Heart left ventricle (tissue), 16 donors: ENCODE data around the gene ZNF408. TPM values are rescaled to one million over a fixed set of nuclear protein-coding genes. Genes with fewer than 3 reads are reported as not detected.
A peak's percentile ranks its signal among the peaks of the same experiment; 100 is the strongest.

ENCODE experiments used
- ATAC-seq, 4 donors: fragments of 200-7000 bp; cut with Tn5 transposase; one replicate each; pipeline ENCODE4 v1.9.1; 2020 to 2022; ENCODE audit warnings: moderate library complexity in 4 of 4, mild to moderate bottlenecking in 3 of 4, moderate number of reproducible peaks in 1 of 4
- DNase-seq, 5 donors: peaks; one replicate each; pipeline ENCODE4 v3.0.0-alpha.2; 2020
- H3K27ac ChIP-seq, 12 donors: fragments of 200-600 bp; sonication (generic) in 4 of 12; one replicate each; pipeline versions ENCODE4 v1.5.0 to v1.8.0; 2016 to 2022; ENCODE audit warnings: mild to moderate bottlenecking in 2 of 12
- H3K27me3 ChIP-seq, 9 donors: fragments of 200-600 bp; sonication (generic) in 2 of 9; one replicate each; pipeline versions ENCODE4 v1.5.1 to v1.8.0; 2016 to 2022; ENCODE audit warnings: mild to moderate bottlenecking in 3 of 9
- H3K36me3 ChIP-seq, 9 donors: fragments of 200-600 bp; sonication (generic) in 2 of 9; one replicate each; pipeline versions ENCODE4 v1.5.0 to v1.8.0; 2018 to 2022; ENCODE audit warnings: mild to moderate bottlenecking in 2 of 9
- H3K4me1 ChIP-seq, 12 donors: fragments of 200-600 bp; sonication (generic) in 4 of 12; one replicate each; pipeline versions ENCODE4 v1.5.0 to v1.8.0; 2016 to 2022; ENCODE audit warnings: mild to moderate bottlenecking in 3 of 12
- H3K4me3 ChIP-seq, 12 donors: fragments of 200-600 bp; sonication (generic) in 4 of 12; one replicate each; pipeline versions ENCODE4 v1.5.0 to v1.8.0; 2017 to 2022; ENCODE audit warnings: mild to moderate bottlenecking in 9 of 12, moderate library complexity in 4 of 12
- H3K9me3 ChIP-seq, 12 donors: fragments of 200-600 bp; sonication (generic) in 4 of 12; one replicate each; pipeline versions ENCODE4 v1.5.0 to v1.8.0; 2016 to 2022; ENCODE audit warnings: mild to moderate bottlenecking in 1 of 12
- POLR2A ChIP-seq, 2 donors: fragments of 450-650 bp; IDR thresholded peaks; one replicate each; pipeline ENCODE4 v1.6.1; 2017; ENCODE audit warnings: antibody characterized with exemption in 2 of 2, mild to moderate bottlenecking in 2 of 2, moderate library complexity in 2 of 2
- WGBS, 4 donors: extraction: QIAGEN DNeasy Blood & Tissue Kit in 2 of 4; methylation state at CpG; one replicate each; pipeline versions ENCODE4 v1.1.5 to v1.1.7; 2013 to 2018; 5-methylcytosine and 5-hydroxymethylcytosine counted together
- intact Hi-C, 10 donors: fragments of 100-400 bp; cut with DNase I; formaldehyde crosslinking; loops; one replicate each; pipeline versions ENCODE4 v1.11.1 to v1.14.2; 2022
- polyA plus RNA-seq, 2 donors: library from polyadenylated mRNA; stranded (reverse); fragments of 200-250 nt; gene quantifications; one replicate each; pipeline ENCODE4 v1.2.3, GENCODE V29; 2013
- total RNA-seq, 9 donors: library from RNA; depleted of rRNA in 2 of 9; stranded (reverse); fragments of >200 nt in 2 of 9; fragmentation: NEBNext Ultra II Directional in 3 of 9; extraction: Animal tissue kit (Norgen Biotek cat#: 25700) in 3 of 9; gene quantifications; one replicate each; pipeline versions ENCODE4 v1.1.0 to v1.2.4, GENCODE V29; 2016 to 2023
- TF ChIP-seq, protein P1 (sequence below), 12 donors: fragments of 200-600 bp; sonication (generic) in 4 of 12; IDR thresholded peaks; one replicate each; pipeline versions ENCODE4 v1.5.0 to v1.8.0; 2018 to 2022; ENCODE audit warnings: antibody characterized with exemption in 12 of 12, mild to moderate bottlenecking in 5 of 12
- donor health status: ischemic (EF 13 %, LVEDD 7.1; RV severe dilation, severe dysfunction).
- donor health status: healthy with polysubstance abuse.
- donor health status: DM: no; HTN: yes; CAD: no.
- donor health status: DM: no; HTN: no; CAD: no.
- donor health status: ischemic (EF 25% LVEDD 6.9; RV normal size, moderate dysfunction).
- donor health status: ischemic (EF 25% LVEDD 5.7; RV mildly dilated, moderate dysfunction).
- donor health status: healthy.
- donor health status: DM: yes; HTN: yes; CAD: no.
- donor health status: ischemic (EF 35%, LVEDD 5.7; RV mildly dilated, moderate dysfunction).
- donor health status: nonischemic (EF 11% LVEDD 7.7; RV severe dilation, severe dysfunction).
- donor health status: DM: yes; HTN: yes; CAD: no.
- donor health status: PGD.
- donor health status: ischemic (EF 29% LVEDD 5.4; RV normal size, mild dysfunction).
- donor health status: nonischemic (EF 23%, LVEDD 6.1; RV moderate dilation, normal function).

ZNF408 gene
- total and polyA plus RNA-seq, 11 donors, result 5.3 to 10.0 (median 7.1) TPM

- peak overlapping the region in 1 of 12 donors; percentile 100 for H3K4me3 ChIP-seq
- peaks cover 0 to 49% (median 35%) of the 10 kb centered on the region in 9 donors for H3K36me3 ChIP-seq
- intact Hi-C loops, result no loop called here
- H3K9me3 ChIP-seq, result no peaks in the 10 kb centered on the region
- peak in 3 of 5 donors; percentile 56 to 65 (median 57) for DNase-seq
- peaks cover 4 to 79% (median 67%) of the 10 kb centered on the region in 12 donors for H3K4me1 ChIP-seq
- H3K27me3 ChIP-seq, result no peaks in the 10 kb centered on the region
- 31 to 48% (median 41%) methylated on average over 3 of the region's 3 CpGs for WGBS, 4 donors
- TF ChIP-seq POLR2A (IDR thresholded peaks at IDR 0.05), result no peak
- TF ChIP-seq, protein P1, sequence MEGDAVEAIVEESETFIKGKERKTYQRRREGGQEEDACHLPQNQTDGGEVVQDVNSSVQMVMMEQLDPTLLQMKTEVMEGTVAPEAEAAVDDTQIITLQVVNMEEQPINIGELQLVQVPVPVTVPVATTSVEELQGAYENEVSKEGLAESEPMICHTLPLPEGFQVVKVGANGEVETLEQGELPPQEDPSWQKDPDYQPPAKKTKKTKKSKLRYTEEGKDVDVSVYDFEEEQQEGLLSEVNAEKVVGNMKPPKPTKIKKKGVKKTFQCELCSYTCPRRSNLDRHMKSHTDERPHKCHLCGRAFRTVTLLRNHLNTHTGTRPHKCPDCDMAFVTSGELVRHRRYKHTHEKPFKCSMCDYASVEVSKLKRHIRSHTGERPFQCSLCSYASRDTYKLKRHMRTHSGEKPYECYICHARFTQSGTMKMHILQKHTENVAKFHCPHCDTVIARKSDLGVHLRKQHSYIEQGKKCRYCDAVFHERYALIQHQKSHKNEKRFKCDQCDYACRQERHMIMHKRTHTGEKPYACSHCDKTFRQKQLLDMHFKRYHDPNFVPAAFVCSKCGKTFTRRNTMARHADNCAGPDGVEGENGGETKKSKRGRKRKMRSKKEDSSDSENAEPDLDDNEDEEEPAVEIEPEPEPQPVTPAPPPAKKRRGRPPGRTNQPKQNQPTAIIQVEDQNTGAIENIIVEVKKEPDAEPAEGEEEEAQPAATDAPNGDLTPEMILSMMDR (IDR thresholded peaks at IDR 0.05), result no peak
- H3K27ac ChIP-seq, result peak overlapping the region in 10 of 12 donors; percentile 30 to 95 (median 70)
- peak in 1 of 4 donors; percentile 38 for ATAC-seq
These were observed 3.5 kb upstream of the ZNF408 start for GRCh38 chr11:46697303-46697702.

- H3K9me3 ChIP-seq, result no peaks in the 10 kb centered on the region
- H3K27me3 ChIP-seq, result no peaks in the 10 kb centered on the region
- no peak for TF ChIP-seq POLR2A (IDR thresholded peaks at IDR 0.05)
- TF ChIP-seq, protein P1 (IDR thresholded peaks at IDR 0.05), result no peak
- intact Hi-C loops, result no loop called here
- WGBS, 4 donors, result 25 to 42% (median 27%) methylated on average over 2 of the region's 2 CpGs
- H3K36me3 ChIP-seq, result peaks cover 0 to 50% (median 36%) of the 10 kb centered on the region in 9 donors
- no peak for ATAC-seq
- H3K27ac ChIP-seq, result peak overlapping the region in 10 of 12 donors; percentile 30 to 95 (median 70)
- peaks cover 4 to 83% (median 72%) of the 10 kb centered on the region in 12 donors for H3K4me1 ChIP-seq
- H3K4me3 ChIP-seq, result peak overlapping the region in 3 of 12 donors; percentile 6 to 100 (median 13)
- DNase-seq, result no peak
These were observed 3.1 kb upstream of the ZNF408 start for GRCh38 chr11:46697723-46698122.

DNA sequence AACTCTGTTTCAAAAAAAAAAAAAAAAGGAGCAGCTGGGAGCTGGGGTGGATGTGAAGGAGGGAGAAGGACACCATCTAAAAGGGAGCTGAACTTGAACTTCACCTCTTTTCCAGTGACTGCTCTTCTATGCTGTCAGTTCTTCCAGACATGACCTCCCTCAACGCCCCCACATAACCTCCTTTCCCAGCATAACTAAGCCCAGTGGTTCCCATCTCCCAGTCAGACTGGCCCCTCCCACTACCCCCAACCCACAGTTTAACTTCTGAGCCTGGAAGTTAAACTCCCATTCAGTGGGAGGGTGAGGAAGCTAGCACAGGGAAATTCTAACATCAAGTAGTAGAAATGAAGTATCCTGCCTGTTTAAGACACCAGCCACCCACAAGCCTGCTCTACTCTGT is 2.2 kb upstream of the ZNF408 start:
- intact Hi-C loops, result no loop called here
- 29 to 64% (median 57%) methylated on average over 1 of the region's 1 CpG for WGBS, 4 donors

DNA sequence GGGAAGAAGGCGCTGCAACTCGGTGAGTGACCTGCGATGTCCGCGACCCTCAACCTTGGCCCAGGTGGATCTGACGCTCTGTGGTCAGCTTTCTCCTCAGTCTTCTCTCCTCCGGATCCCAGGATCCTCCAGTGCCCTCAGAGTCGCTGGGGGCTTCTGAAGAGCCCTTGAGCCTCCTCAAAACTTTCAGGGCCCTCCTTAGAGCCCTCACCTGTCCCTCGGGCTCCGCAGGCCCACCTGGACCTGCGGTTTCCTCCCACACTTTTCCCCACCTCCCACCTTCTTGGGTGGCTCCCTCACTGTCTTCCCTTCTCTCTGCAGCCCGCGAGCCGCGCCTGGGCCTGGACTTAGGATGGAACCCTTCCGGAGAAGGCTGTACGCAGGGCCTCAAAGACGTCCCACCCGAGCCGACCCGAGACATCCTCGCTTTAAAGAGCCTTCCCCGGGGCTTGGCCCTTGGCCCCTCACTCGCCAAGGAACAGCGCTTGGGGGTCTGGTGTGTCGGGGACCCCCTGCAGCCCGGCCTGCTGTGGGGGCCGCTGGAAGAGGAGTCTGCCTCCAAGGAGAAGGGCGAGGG is 335 bp downstream of the ZNF408 start:
- H3K4me1 ChIP-seq, result peaks cover 4 to 61% (median 50%) of the 10 kb centered on the region in 12 donors
- H3K4me3 ChIP-seq, result peak overlapping the region; percentile 68 to 100 (median 88)
- ATAC-seq (no peak), DNase-seq (no peak)
- H3K27ac ChIP-seq, result peak overlapping the region; percentile 87 to 100 (median 94)
- H3K9me3 ChIP-seq, result no peaks in the 10 kb centered on the region
- WGBS, 4 donors, result 1 to 3% (median 1%) methylated on average over 29 of the region's 29 CpGs
- intact Hi-C loops, result loop anchor here in 3 of 10 donors (2.0 to 5.0 kb wide), 2 partner anchors 44 to 84 kb away; partner anchors contain the start of genes ATG13 (in 2 of the 3) and HARBI1 (in 2 of the 3)
- TF ChIP-seq, protein P1 (IDR thresholded peaks at IDR 0.05), result no peak
- no peak for TF ChIP-seq POLR2A (IDR thresholded peaks at IDR 0.05)
- peaks cover 3 to 51% (median 43%) of the 10 kb centered on the region in 9 donors for H3K36me3 ChIP-seq
- H3K27me3 ChIP-seq, result no peaks in the 10 kb centered on the region

More for the DNA sequence above, 2.2 kb upstream of the ZNF408 start:
- no peaks in the 10 kb centered on the region for H3K27me3 ChIP-seq
- peaks cover 0 to 51% (median 41%) of the 10 kb centered on the region in 9 donors for H3K36me3 ChIP-seq
- H3K9me3 ChIP-seq, result no peaks in the 10 kb centered on the region
- peak overlapping the region in 8 of 12 donors; percentile 30 to 97 (median 84) for H3K27ac ChIP-seq
- TF ChIP-seq, protein P1 (IDR thresholded peaks at IDR 0.05), result no peak
- TF ChIP-seq POLR2A (IDR thresholded peaks at IDR 0.05), result no peak
- ATAC-seq (no peak), DNase-seq (no peak)
- peak overlapping the region in 4 of 12 donors; percentile 86 to 100 (median 95) for H3K4me3 ChIP-seq
- H3K4me1 ChIP-seq, result peaks cover 4 to 87% (median 73%) of the 10 kb centered on the region in 12 donors
